ENCODE data around the gene ODAD4. TPM values are rescaled to one million over a fixed set of nuclear protein-coding genes. Genes with fewer than 3 reads are reported as not detected.

Gene ODAD4
- total and polyA plus RNA-seq, 2 of the 8 experiments (the other 6 are each of a cell fraction or from before 2014, with no cell fraction given) = 0.48 to 1.3 TPM

GRCh38 chr17:41956522-41956921 is 26.1 kb downstream of the ODAD4 start:
- H2BK5ac ChIP-seq (ENCODE audit: low read depth, low read length) = no peak overlapping the region
- H4K91ac ChIP-seq (replicated peaks; ENCODE audit: insufficient read length, low read length) = no peak overlapping the region
- H3K4me2 ChIP-seq (ENCODE audit: insufficient read depth in 1 of 2, low read depth in 2 of 2, low read length in 2 of 2) = no peak overlapping the region; a peak in 1 of 4 replicates
- H3K9me3 ChIP-seq (ENCODE audit: insufficient read depth in 2 of 2, low read depth in 1 of 2, low read length in 1 of 2) = no peaks in the 10 kb centered on the region
- H3K79me2 ChIP-seq (ENCODE audit: control insufficient read depth in 1 of 2, insufficient read depth in 2 of 2, low read length in 2 of 2) = no peaks in the 10 kb centered on the region
- no peak overlapping the region for H3K27ac ChIP-seq (ENCODE audit: low read depth, low read length)
- no peak overlapping the region for H2BK12ac ChIP-seq (ENCODE audit: low read depth, low read length)
- 0 out of 2 replicates have a peak overlapping the region, but pooled peaks have one; percentile 48 for H2BK20ac ChIP-seq (ENCODE audit: low read length)
- 94% methylated on average over 6 of the region's 6 CpGs; no CpG with 5 or more reads in 1 of the 2 experiments for WGBS, 2 experiments (ENCODE audit: extremely low coverage in 1 of 2, insufficient coverage in 1 of 2, insufficient read length in 1 of 2, insufficient replicate concordance in 2 of 2, low coverage in 1 of 2, low lambda C conversion rate in 2 of 2, missing lambda C conversion rate in 1 of 2)
- TF ChIP-seq TBP (IDR thresholded peaks at IDR 0.05; ENCODE audit: low read depth, low read length) = no peak
- no peak for TF ChIP-seq CHD2 (IDR thresholded peaks at IDR 0.05; ENCODE audit: low read length)
- H2BK120ac ChIP-seq (replicated peaks; ENCODE audit: low read depth, low read length) = no peak overlapping the region
- no peak overlapping the region for H3K4me3 ChIP-seq (ENCODE audit: extremely low read depth in 1 of 4, insufficient read depth in 2 of 4, low read depth in 3 of 4, low read length in 4 of 4)
- H3K4ac ChIP-seq (replicated peaks; ENCODE audit: insufficient read length, low read depth, low read length) = no peak overlapping the region
- ChIA-PET POLR2A (ENCODE audit: partially characterized antibody) (interaction anchor here (1.5 to 9.7 kb wide), 5 partner anchors 9 to 222 kb away, joined by 3 to 67 read pairs (median 8); partner anchors contain the start of genes ACLY, CNP and HAP1), CTCF (ENCODE audit: partially characterized antibody) (interaction anchor here (0.7 to 11.6 kb wide), 8 partner anchors 11 to 161 kb away, joined by 3 to 205 read pairs (median 10); partner anchors contain the start of genes ACLY and ODAD4)
- no peaks in the 10 kb centered on the region for H3K23me2 ChIP-seq (ENCODE audit: low read depth, low read length)
- no peaks in the 10 kb centered on the region for H3K36me3 ChIP-seq (ENCODE audit: control insufficient read depth in 2 of 4, insufficient read depth in 4 of 4, low read length in 3 of 4)
- no peaks in the 10 kb centered on the region for H4K20me1 ChIP-seq (replicated peaks in 1 of 2; ENCODE audit: control insufficient read depth in 1 of 2, insufficient read depth in 2 of 2, low read length in 2 of 2)
- FAIRE-seq (no peak), DNase-seq (ENCODE audit: low read depth in 1 of 2, low spot score in 2 of 2) (no peak)
- no peak overlapping the region for H2AFZ ChIP-seq (ENCODE audit: low read length)
- no peaks in the 10 kb centered on the region for H3K79me1 ChIP-seq (ENCODE audit: low read depth, low read length)
- H3K4me1 ChIP-seq (replicated peaks in 1 of 4; ENCODE audit: control insufficient read depth in 3 of 4, insufficient read depth in 4 of 4, low read length in 3 of 4) = peaks cover 6 to 16% (median 11%) of the 10 kb centered on the region in 4 experiments
- H4K8ac ChIP-seq (ENCODE audit: extremely low read depth, insufficient read depth, low read length) = no peak overlapping the region
- no peak overlapping the region for H4K5ac ChIP-seq (ENCODE audit: insufficient read length, low read depth, low read length)
- H2BK15ac ChIP-seq (ENCODE audit: low read length) = no peak overlapping the region
- no peak overlapping the region for H3K18ac ChIP-seq (ENCODE audit: extremely low read depth, low read length)
- H3K14ac ChIP-seq (ENCODE audit: insufficient read length) = no peak overlapping the region
- H2AK5ac ChIP-seq (ENCODE audit: low read depth, low read length) = 0 out of 2 replicates have a peak overlapping the region, but pooled peaks have one; percentile 82
- H3K27me3 ChIP-seq (replicated peaks in 1 of 4; ENCODE audit: control insufficient read depth in 3 of 4, extremely low read depth in 1 of 4, insufficient read depth in 3 of 4, low read length in 3 of 4) = no peaks in the 10 kb centered on the region
- no peak overlapping the region for H3K9ac ChIP-seq (replicated peaks in 1 of 4; ENCODE audit: extremely low read depth in 1 of 4, low read depth in 3 of 4, low read length in 3 of 4)
- H3K56ac ChIP-seq (replicated peaks; ENCODE audit: insufficient read length, low read depth, low read length) = no peak overlapping the region
- H3K23ac ChIP-seq (ENCODE audit: insufficient read length) = no peak overlapping the region

Data from H1 (cell line).